A549 (cell line): ENCODE results near the gene SRMS. TPM values are rescaled to one million over a fixed set of nuclear protein-coding genes. Genes with fewer than 3 reads are reported as not detected.

ENCODE experiments used
- ATAC-seq, 2 experiments: fragments of 200-7000 bp in 1 of 2; fragments of >200 bp in 1 of 2; cut with Nextera tagmentation in 1 of 2; cut with Tn5 transposase in 1 of 2; 3 replicates each; pipeline versions ENCODE4 v1.8.0 to v1.9.1; 2018 to 2020; ENCODE audit warnings: mild to moderate bottlenecking in 1 of 2, moderate library complexity in 1 of 2
- CTCF ChIA-PET: fragments of 300-600 bp; sonication (Branson Sonifier 250); formaldehyde crosslinking; extraction: SDS; loops from one replicate; lab custom pipeline; 2021; ENCODE audit warnings: antibody characterized with exemption, inconsistent platforms; lab: Yijun Ruan, JAX
- POLR2A ChIA-PET: fragments of 350-600 bp; formaldehyde crosslinking; extraction: SDS; loops from one replicate; lab custom pipeline; 2021; ENCODE audit warnings: antibody characterized with exemption, inconsistent platforms; lab: Yijun Ruan, JAX
- DNase-seq, 2 experiments: peaks; one replicate each; pipeline versions ENCODE4 v3.0.0 to v3.0.0-alpha.2; 2011 to 2016; ENCODE audit warnings: low read depth in 1 of 2, low spot score in 1 of 2
- FAIRE-seq: peaks from 2 replicates; lab custom pipeline; 2011; peaks lifted over from hg19 to GRCh38; lab: Jason Lieb, UNC
- H3K27ac ChIP-seq, 2 experiments: fragments of >200 bp; sonication (Bioruptor Twin); formaldehyde crosslinking; 3 replicates each; pipeline ENCODE4 v1.5.1; 2016 to 2017
- H3K4me1 ChIP-seq: fragments of >200 bp; sonication (Bioruptor Twin); formaldehyde crosslinking; 3 replicates; pipeline ENCODE4 v1.6.1; 2016
- H3K4me2 ChIP-seq: fragments of >200 bp; sonication (Bioruptor Twin); formaldehyde crosslinking; 3 replicates; pipeline ENCODE4 v1.6.1; 2016
- H3K4me3 ChIP-seq: fragments of >200 bp; sonication (Bioruptor Twin); formaldehyde crosslinking; 3 replicates; pipeline ENCODE4 v1.5.1; 2016
- H3K9me3 ChIP-seq: fragments of >200 bp; sonication (Bioruptor Twin); formaldehyde crosslinking; 3 replicates; pipeline ENCODE4 v1.6.1; 2016
- ATOH8 ChIP-seq: fragments of 250-450 bp; sonication (Bioruptor Pico); IDR thresholded peaks from 2 replicates; pipeline ENCODE4 v1.5.0; 2020; ENCODE audit warnings: low read depth, mild to moderate bottlenecking, moderate library complexity
- BCL3 ChIP-seq: fragments of >200 bp; sonication (Bioruptor Twin); formaldehyde crosslinking; IDR thresholded peaks from 3 replicates; pipeline ENCODE4 v1.6.1; 2016
- BHLHE40 ChIP-seq: IDR thresholded peaks from 2 replicates; pipeline ENCODE4 v1.6.1; 2012; ENCODE audit warnings: low read depth, low read length, inconsistent platforms
- CBX2 ChIP-seq: fragments of 200-600 bp; sonication (generic); IDR thresholded peaks from 2 replicates; pipeline ENCODE4 v1.6.1; 2016; ENCODE audit warnings: low read depth, mild to moderate bottlenecking, borderline replicate concordance
- CTCF ChIP-seq: fragments of >200 bp; sonication (Bioruptor Twin); formaldehyde crosslinking; IDR thresholded peaks from 3 replicates; pipeline ENCODE4 v1.5.1; 2016
- ESRRA ChIP-seq: fragments of 150-350 bp; IDR thresholded peaks from 2 replicates; pipeline ENCODE4 v1.6.1; 2014; ENCODE audit warnings: mild to moderate bottlenecking, low read length, borderline replicate concordance
- HES2 ChIP-seq: fragments of >200 bp; sonication (Bioruptor Twin); formaldehyde crosslinking; IDR thresholded peaks from 2 replicates; pipeline ENCODE4 v1.6.1; 2016
- JUN ChIP-seq, 2 experiments: fragments of >200 bp; sonication (Bioruptor Twin); formaldehyde crosslinking; IDR thresholded peaks; 2 replicates in 1 of 2; 3 replicates in 1 of 2; pipeline ENCODE4 v1.6.1; 2016 to 2017
- JUNB ChIP-seq: fragments of >200 bp; sonication (Bioruptor Twin); formaldehyde crosslinking; IDR thresholded peaks from 2 replicates; pipeline ENCODE4 v1.6.1; 2016
- MAFK ChIP-seq: fragments of 450-650 bp; IDR thresholded peaks from 2 replicates; pipeline ENCODE4 v1.6.1; 2014; ENCODE audit not compliant: partially characterized antibody
- MAX ChIP-seq: IDR thresholded peaks from 2 replicates; pipeline ENCODE4 v1.6.1; 2012
- POLR2A ChIP-seq: IDR thresholded peaks from 2 replicates; pipeline ENCODE4 v1.6.1; 2012; ENCODE audit warnings: mild to moderate bottlenecking, low read length
- RAD21 ChIP-seq, 2 experiments: fragments of >200 bp in 1 of 2; sonication (Bioruptor Twin) in 1 of 2; formaldehyde crosslinking in 1 of 2; IDR thresholded peaks in 1 of 2; conservative IDR thresholded peaks in 1 of 2; 2 replicates in 1 of 2; 3 replicates in 1 of 2; pipeline ENCODE4 v1.6.1; 2012 to 2018; ENCODE audit warnings: inconsistent platforms in 1 of 2
- RFX5 ChIP-seq: fragments of 450-650 bp; IDR thresholded peaks from 2 replicates; pipeline ENCODE4 v1.7.1; 2014; ENCODE audit warnings: antibody characterized with exemption, mild to moderate bottlenecking, moderate library complexity
- SMC3 ChIP-seq: fragments of >200 bp; sonication (Bioruptor Twin); formaldehyde crosslinking; IDR thresholded peaks from 3 replicates; pipeline ENCODE4 v1.6.1; 2018; ENCODE audit warnings: inconsistent platforms
- TFCP2L1 ChIP-seq: fragments of 250-450 bp; sonication (Bioruptor Pico); IDR thresholded peaks from 2 replicates; pipeline ENCODE4 v1.5.0; 2021; ENCODE audit warnings: mild to moderate bottlenecking
- ZFP36 ChIP-seq: fragments of 450-650 bp; IDR thresholded peaks from 2 replicates; pipeline ENCODE4 v1.6.1; 2014; ENCODE audit warnings: borderline replicate concordance; ENCODE audit not compliant: partially characterized antibody
- WGBS: methylation state at CpG from one replicate; pipeline ENCODE4 v1.1.6; 2017; ENCODE audit errors: missing lambda C conversion rate; 5-methylcytosine and 5-hydroxymethylcytosine counted together
- polyA plus RNA-seq, 4 experiments: library from polyadenylated mRNA; depleted of rRNA in 3 of 4; stranded (reverse); fragments of >200 nt; fragmentation: RNase III in 1 of 4; extraction: RNeasy Plus Mini Kit Qiagen cat#74134 plus additional on column Dnase treatment in 1 of 4; gene quantifications; 2 replicates in 3 of 4; 3 replicates in 1 of 4; pipeline ENCODE4 v1.2.3, GENCODE V29; 2011 to 2017

The SRMS gene
- polyA plus RNA-seq, 2 of the 4 experiments (the other 2 are of a cell fraction), result not detected

- peak; percentile 30; the same call in 1 of the 3 replicates for TF ChIP-seq SMC3
- TF ChIP-seq CTCF, result peak; percentile 38
- no peak for TF ChIP-seq ZFP36
- TF ChIP-seq RAD21 (conservative IDR thresholded peaks at IDR 0.05 in 1 of 2, IDR thresholded peaks at IDR 0.05 in 1 of 2), result peak; percentile 54 to 75
- TF ChIP-seq, all 56 proteins: peak for 3
- ChIA-PET CTCF (interaction anchor here (0.7 to 2.2 kb wide), 11 partner anchors 13 to 378 kb away, joined by 3 to 8 read pairs (median 3); partner anchors contain the start of genes FNDC11 and PTK6), POLR2A (no interaction called here)
- H3K9me3 ChIP-seq, result no peaks in the 10 kb centered on the region
- H3K4me3 ChIP-seq, result no peak overlapping the region
- H3K27ac ChIP-seq, result peak overlapping the region in 1 of 2 experiments; percentile 18; a peak in 1 of 6 replicates
- H3K4me2 ChIP-seq, result no peak overlapping the region
- FAIRE-seq (no peak), DNase-seq (peak; percentile 42 to 53), ATAC-seq (peak; percentile 65 to 79)
- H3K4me1 ChIP-seq, result no peaks in the 10 kb centered on the region
- 59% methylated on average over 12 of the region's 12 CpGs for WGBS
Measured at GRCh38 chr20:63580796-63581461, 33.4 kb upstream of the SRMS start.

GRCh38 chr20:63579017-63579694 lies 31.6 kb upstream of the SRMS start:
- ChIA-PET POLR2A (no interaction called here), CTCF (interaction anchor here (0.9 to 1.3 kb wide), 2 partner anchors 395 to 542 kb away, joined by 3 to 5 read pairs; no protein-coding TSS in a partner anchor)
- no peak overlapping the region for H3K27ac ChIP-seq
- no peak overlapping the region for H3K4me3 ChIP-seq
- H3K4me2 ChIP-seq, result no peak overlapping the region
- no peaks in the 10 kb centered on the region for H3K9me3 ChIP-seq
- no peak for DNase-seq
- ATAC-seq, result no peak
- no peak for TF ChIP-seq ATOH8
- TF ChIP-seq JUNB, result no peak
- TF ChIP-seq HES2, result no peak
- no peak for TF ChIP-seq BCL3
- no peak for TF ChIP-seq POLR2A
- no peak for TF ChIP-seq CBX2
- TF ChIP-seq BHLHE40, result no peak
- no peak for TF ChIP-seq ZFP36
- TF ChIP-seq JUN (IDR thresholded peaks at IDR 0.05), result no peak
- no peak for TF ChIP-seq ESRRA
- no peak for TF ChIP-seq TFCP2L1
- no peak for TF ChIP-seq MAFK
- peaks cover 14% of the 10 kb centered on the region; the same call in 2 of the 3 replicates for H3K4me1 ChIP-seq
- no peak for FAIRE-seq
- 63% methylated on average over 19 of the region's 19 CpGs for WGBS

- WGBS, result 67% methylated on average over 22 of the region's 26 CpGs
- ChIA-PET POLR2A (no interaction called here), CTCF (interaction anchor here (1.3 to 1.7 kb wide), 2 partner anchors 41 to 395 kb away, joined by 5 read pairs; partner anchors contain the start of gene PTK6)
- TF ChIP-seq MAX (no peak), RAD21 (conservative IDR thresholded peaks at IDR 0.05 in 1 of 2, IDR thresholded peaks at IDR 0.05 in 1 of 2) (no peak), SMC3 (no peak), RFX5 (no peak)
- ATAC-seq (no peak), DNase-seq (no peak), FAIRE-seq (no peak)
- H3K27ac ChIP-seq, result no peak overlapping the region
- H3K4me1 ChIP-seq, result peaks cover 15% of the 10 kb centered on the region; the same call in 2 of the 3 replicates
- no peak overlapping the region for H3K4me2 ChIP-seq
- no peak overlapping the region for H3K4me3 ChIP-seq
- H3K9me3 ChIP-seq, result no peaks in the 10 kb centered on the region
Measured at GRCh38 chr20:63578224-63579016, 30.9 kb upstream of the SRMS start.
